Endothelial cell (in vitro differentiated cells): Measurements from ENCODE around the gene DBH. TPM values are rescaled to one million over a fixed set of nuclear protein-coding genes. Genes with fewer than 3 reads are reported as not detected.

Experiments used
- DNase-seq: peaks from one replicate; pipeline ENCODE4 v3.0.0; 2021; ENCODE audit warnings: low spot score
- H3K27ac Mint-ChIP-seq: one replicate; pipeline ENCODE4 v1.8.0; 2021; ENCODE audit warnings: mixed read lengths, inconsistent platforms; ENCODE audit not compliant: unreplicated experiment
- H3K27me3 Mint-ChIP-seq: one replicate; pipeline ENCODE4 v1.8.0; 2021; ENCODE audit warnings: mild to moderate bottlenecking, moderate library complexity, mixed read lengths, inconsistent platforms; ENCODE audit not compliant: unreplicated experiment
- H3K36me3 Mint-ChIP-seq: one replicate; pipeline ENCODE4 v1.8.0; 2021; ENCODE audit warnings: mild to moderate bottlenecking, low read depth, mixed read lengths, inconsistent platforms; ENCODE audit not compliant: unreplicated experiment
- H3K4me1 Mint-ChIP-seq: one replicate; pipeline ENCODE4 v1.8.0; 2021; ENCODE audit warnings: mild to moderate bottlenecking, mixed read lengths, inconsistent platforms; ENCODE audit not compliant: unreplicated experiment
- H3K4me3 Mint-ChIP-seq: one replicate; pipeline ENCODE4 v1.8.0; 2021; ENCODE audit warnings: mild to moderate bottlenecking, mixed read lengths, inconsistent platforms; ENCODE audit not compliant: unreplicated experiment
- H3K9me3 Mint-ChIP-seq: one replicate; pipeline ENCODE4 v1.8.0; 2021; ENCODE audit warnings: mixed read lengths, inconsistent platforms; ENCODE audit not compliant: unreplicated experiment
- CTCF ChIP-seq: fragments of 200-600 bp; sonication (generic); IDR thresholded peaks from one replicate; pipeline ENCODE4 v1.5.0; 2021; ENCODE audit warnings: antibody characterized with exemption; ENCODE audit not compliant: unreplicated experiment
- total RNA-seq: library from RNA; stranded (reverse); fragmentation: NEBNext Ultra II Directional; extraction: Animal tissue kit (Norgen Biotek cat#: 25700); gene quantifications from one replicate; pipeline ENCODE4 v1.2.1, GENCODE V29; 2021; ENCODE audit not compliant: unreplicated experiment

DBH gene
- total RNA-seq, 1 donor from 2014 or later: 0.08 TPM

- Mint-ChIP-seq H3K4me3 (no peak overlapping the region), H3K36me3 (no peaks in the 10 kb centered on the region), H3K9me3 (no peaks in the 10 kb centered on the region), H3K27me3 (peaks cover 14% of the 10 kb centered on the region), H3K27ac (no peak overlapping the region), H3K4me1 (peaks cover 7% of the 10 kb centered on the region)
- no peak for DNase-seq
- TF ChIP-seq CTCF: no peak
Observed at GRCh38 chr9:133705576-133705975, 69.4 kb downstream of the DBH start.

GRCh38 chr9:133706307-133707050 lies 70.3 kb downstream of the DBH start:
- H3K27ac Mint-ChIP-seq: no peak overlapping the region
- peaks cover 3% of the 10 kb centered on the region for H3K4me1 Mint-ChIP-seq
- H3K9me3 Mint-ChIP-seq: no peaks in the 10 kb centered on the region
- H3K27me3 Mint-ChIP-seq: peaks cover 15% of the 10 kb centered on the region
- H3K4me3 Mint-ChIP-seq: no peak overlapping the region
- DNase-seq: no peak
- H3K36me3 Mint-ChIP-seq: no peaks in the 10 kb centered on the region
- no peak for TF ChIP-seq CTCF

DNA sequence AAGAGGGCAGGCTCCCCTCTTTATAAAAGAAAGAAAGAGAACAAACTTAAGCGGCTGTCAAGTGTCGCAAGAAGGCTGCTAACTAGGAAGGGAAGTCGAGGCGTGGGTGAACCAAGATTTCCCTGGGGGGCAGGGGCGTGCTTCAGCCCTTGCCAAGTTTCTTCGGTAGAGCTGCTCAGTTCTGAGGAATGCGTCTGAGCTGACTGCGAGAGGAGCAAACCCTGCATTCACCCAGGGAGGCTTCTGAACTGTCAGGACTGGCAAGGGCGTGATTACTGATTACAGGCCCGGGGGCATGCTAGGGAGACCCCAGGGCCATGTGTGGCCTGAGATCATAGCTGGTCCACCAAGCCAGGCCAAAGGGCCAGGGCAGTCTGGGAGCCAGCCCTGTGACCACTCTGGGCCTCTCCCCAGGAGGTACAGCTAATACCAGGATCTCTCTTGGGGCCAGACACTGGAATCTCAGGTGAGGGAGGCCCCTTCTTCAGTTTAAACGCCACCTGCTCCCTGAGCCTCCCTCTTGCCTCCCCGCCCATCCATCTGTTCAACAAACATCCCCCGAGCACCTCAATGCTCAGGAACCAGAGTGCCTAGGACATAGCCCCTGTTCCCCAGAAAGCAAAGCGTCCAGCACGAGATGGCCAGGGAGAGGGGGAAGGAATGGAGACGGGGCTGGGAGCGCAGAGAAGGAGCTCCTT lies 71.1 kb downstream of the DBH start:
- TF ChIP-seq CTCF: no peak
- Mint-ChIP-seq H3K36me3 (no peaks in the 10 kb centered on the region), H3K27ac (no peak overlapping the region), H3K9me3 (no peaks in the 10 kb centered on the region), H3K4me1 (no peaks in the 10 kb centered on the region), H3K4me3 (no peak overlapping the region), H3K27me3 (peaks cover 15% of the 10 kb centered on the region)
- DNase-seq: no peak

GRCh38 chr9:133707763-133708245 lies 71.6 kb downstream of the DBH start:
- H3K36me3 Mint-ChIP-seq: no peaks in the 10 kb centered on the region
- no peak overlapping the region for H3K4me3 Mint-ChIP-seq
- H3K9me3 Mint-ChIP-seq: no peaks in the 10 kb centered on the region
- no peak overlapping the region for H3K27ac Mint-ChIP-seq
- peaks cover 15% of the 10 kb centered on the region for H3K27me3 Mint-ChIP-seq
- no peaks in the 10 kb centered on the region for H3K4me1 Mint-ChIP-seq
- no peak for TF ChIP-seq CTCF
- no peak for DNase-seq
